H9 (cell line): ENCODE measurements around the gene CYBA. TPM values are rescaled to one million over a fixed set of nuclear protein-coding genes. Genes with fewer than 3 reads are reported as not detected.

ENCODE experiments used
- DNase-seq: peaks from one replicate; pipeline ENCODE4 v3.0.0-alpha.2; 2017
- H2AFZ ChIP-seq: one replicate; pipeline ENCODE4 v1.6.1; 2013; ENCODE audit warnings: mild to moderate bottlenecking, low read length, control low read depth, moderate library complexity
- H2AK5ac ChIP-seq: 2 replicates; pipeline ENCODE4 v1.6.1; 2013; ENCODE audit warnings: low read length, control low read depth, mixed read lengths; ENCODE audit not compliant: insufficient read length
- H2BK120ac ChIP-seq: one replicate; pipeline ENCODE4 v1.6.1; 2013; ENCODE audit warnings: low read depth, mild to moderate bottlenecking, low read length, control low read depth, inconsistent platforms; ENCODE audit not compliant: poor library complexity, severe bottlenecking
- H2BK12ac ChIP-seq: 2 replicates; pipeline ENCODE4 v1.6.1; 2013; ENCODE audit warnings: low read length, control low read depth, mixed read lengths, low read depth; ENCODE audit not compliant: insufficient read length
- H2BK15ac ChIP-seq: 2 replicates; pipeline ENCODE4 v1.6.1; 2013; ENCODE audit warnings: low read depth, low read length, control low read depth
- H2BK20ac ChIP-seq: one replicate; pipeline ENCODE4 v1.6.1; 2013; ENCODE audit warnings: low read depth, mild to moderate bottlenecking, low read length, control low read depth, inconsistent platforms; ENCODE audit not compliant: poor library complexity, severe bottlenecking
- H2BK5ac ChIP-seq: 2 replicates; pipeline ENCODE4 v1.6.1; 2013; ENCODE audit warnings: low read length, control low read depth, mixed read lengths; ENCODE audit not compliant: insufficient read length
- H3K14ac ChIP-seq: 2 replicates; pipeline ENCODE4 v1.6.1; 2013; ENCODE audit warnings: low read length, control low read depth; ENCODE audit not compliant: insufficient read depth
- H3K18ac ChIP-seq: 2 replicates; pipeline ENCODE4 v1.6.1; 2013; ENCODE audit warnings: low read depth, mild to moderate bottlenecking, mixed read lengths, low read length, control low read depth; ENCODE audit not compliant: insufficient read length
- H3K23ac ChIP-seq: 2 replicates; pipeline ENCODE4 v1.6.1; 2013; ENCODE audit warnings: low read length, control low read depth, mixed read lengths, low read depth; ENCODE audit not compliant: insufficient read length
- H3K23me2 ChIP-seq: 2 replicates; pipeline ENCODE4 v1.6.1; 2013; ENCODE audit warnings: low read depth, mild to moderate bottlenecking, mixed read lengths, low read length, control low read depth; ENCODE audit not compliant: insufficient read length, poor library complexity, severe bottlenecking
- H3K27ac ChIP-seq: 2 replicates; pipeline ENCODE4 v1.5.1; 2013; ENCODE audit warnings: low read length, control low read depth, mixed read lengths, low read depth; ENCODE audit not compliant: insufficient read length
- H3K27me3 ChIP-seq: 2 replicates; pipeline ENCODE4 v1.6.1; 2013; ENCODE audit warnings: low read length, control low read depth, inconsistent platforms; ENCODE audit not compliant: insufficient read depth
- H3K4ac ChIP-seq: 2 replicates; pipeline ENCODE4 v1.6.1; 2013; ENCODE audit warnings: low read depth, mild to moderate bottlenecking, control low read depth, inconsistent platforms, low read length, moderate library complexity
- H3K4me1 ChIP-seq: 2 replicates; pipeline ENCODE4 v1.6.1; 2013; ENCODE audit warnings: low read length, control low read depth, inconsistent platforms; ENCODE audit not compliant: insufficient read depth
- H3K4me2 ChIP-seq: 2 replicates; pipeline ENCODE4 v1.6.1; 2013; ENCODE audit warnings: low read length, control low read depth, mixed read lengths; ENCODE audit not compliant: insufficient read length, insufficient read depth
- H3K56ac ChIP-seq: 2 replicates; pipeline ENCODE4 v1.6.1; 2013; ENCODE audit warnings: low read depth, mild to moderate bottlenecking, mixed read lengths, low read length, control low read depth; ENCODE audit not compliant: insufficient read length
- H3K79me1 ChIP-seq: 2 replicates; pipeline ENCODE4 v1.6.1; 2013; ENCODE audit warnings: low read depth, mild to moderate bottlenecking, moderate library complexity, low read length, control low read depth, inconsistent platforms; ENCODE audit not compliant: insufficient read depth, poor library complexity, severe bottlenecking
- H3K79me2 ChIP-seq: 2 replicates; pipeline ENCODE4 v1.6.1; 2013; ENCODE audit warnings: low read length, control low read depth, inconsistent platforms; ENCODE audit not compliant: insufficient read depth
- H3K9ac ChIP-seq: 2 replicates; pipeline ENCODE4 v1.6.1; 2013; ENCODE audit warnings: low read length, control low read depth, mixed read lengths; ENCODE audit not compliant: insufficient read length; ENCODE audit errors: extremely low read depth
- H3K9me3 ChIP-seq: one replicate; pipeline ENCODE4 v1.6.1; 2013; ENCODE audit warnings: low read depth, low read length, inconsistent platforms; ENCODE audit not compliant: control insufficient read depth
- H3T11ph ChIP-seq: one replicate; pipeline ENCODE4 v1.6.1; 2013; ENCODE audit warnings: mild to moderate bottlenecking, low read length, control low read depth, inconsistent platforms
- H4K20me1 ChIP-seq: one replicate; pipeline ENCODE4 v1.6.1; 2013; ENCODE audit not compliant: control insufficient read depth, insufficient read length, insufficient read depth
- H4K5ac ChIP-seq: 2 replicates; pipeline ENCODE4 v1.6.1; 2013; ENCODE audit warnings: low read depth, mild to moderate bottlenecking, mixed read lengths, low read length, control low read depth; ENCODE audit not compliant: insufficient read length
- H4K8ac ChIP-seq: replicated peaks from 2 replicates; pipeline ENCODE4 v1.6.1; 2013; ENCODE audit warnings: low read length, control low read depth, mixed read lengths, low read depth; ENCODE audit not compliant: insufficient read length
- H4K91ac ChIP-seq: 2 replicates; pipeline ENCODE4 v1.6.1; 2013; ENCODE audit warnings: low read depth, mild to moderate bottlenecking, moderate library complexity, mixed read lengths, low read length, control low read depth; ENCODE audit not compliant: insufficient read length
- H3K27ac Mint-ChIP-seq, 3 experiments: 2 replicates in 2 of 3; 3 replicates in 1 of 3; pipeline ENCODE4 v1.8.0; 2020 to 2021; ENCODE audit warnings: mixed read lengths in 3 of 3, mild to moderate bottlenecking in 1 of 3, moderate library complexity in 1 of 3
- H3K27me3 Mint-ChIP-seq: 2 replicates; pipeline ENCODE4 v1.8.0; 2021; ENCODE audit warnings: low read depth, mild to moderate bottlenecking, moderate library complexity, mixed read lengths
- H3K36me3 Mint-ChIP-seq, 3 experiments: 2 replicates in 2 of 3; 3 replicates in 1 of 3; pipeline ENCODE4 v1.8.0; 2020 to 2021; ENCODE audit warnings: low read depth in 3 of 3, mixed read lengths in 3 of 3; ENCODE audit not compliant: insufficient read depth in 1 of 3
- H3K4me1 Mint-ChIP-seq, 2 experiments: 2 replicates each; pipeline ENCODE4 v1.8.0; 2020; ENCODE audit warnings: mixed read lengths in 2 of 2
- H3K4me3 Mint-ChIP-seq, 2 experiments: 2 replicates in 1 of 2; 3 replicates in 1 of 2; pipeline ENCODE4 v1.8.0; 2020 to 2021; ENCODE audit warnings: mild to moderate bottlenecking in 2 of 2, mixed read lengths in 2 of 2, moderate library complexity in 1 of 2
- H3K9me3 Mint-ChIP-seq, 2 experiments: 2 replicates in 1 of 2; 3 replicates in 1 of 2; pipeline ENCODE4 v1.8.0; 2020; ENCODE audit warnings: mild to moderate bottlenecking in 2 of 2, mixed read lengths in 2 of 2, moderate library complexity in 1 of 2
- WGBS: extraction: QIAGEN DNeasy Blood & Tissue Kit; methylation state at CpG from one replicate; pipeline ENCODE4 v1.1.7; 2013; ENCODE audit warnings: missing lambda C conversion rate, low lambda C conversion rate, mixed read lengths; ENCODE audit not compliant: insufficient read length; ENCODE audit errors: extremely low coverage; 5-methylcytosine and 5-hydroxymethylcytosine counted together
- total RNA-seq: library from RNA; stranded (reverse); gene quantifications from 2 replicates; pipeline ENCODE4 v1.2.1, GENCODE V29; 2021
- TF ChIP-seq, protein P1 (sequence below): fragments of 200-600 bp; sonication (generic); conservative IDR thresholded peaks from 3 replicates; pipeline ENCODE4 v1.8.0; 2021; ENCODE audit warnings: antibody characterized with exemption, mild to moderate bottlenecking

The CYBA gene
- total RNA-seq, 1 experiment from 2014 or later: 153 TPM

DNA sequence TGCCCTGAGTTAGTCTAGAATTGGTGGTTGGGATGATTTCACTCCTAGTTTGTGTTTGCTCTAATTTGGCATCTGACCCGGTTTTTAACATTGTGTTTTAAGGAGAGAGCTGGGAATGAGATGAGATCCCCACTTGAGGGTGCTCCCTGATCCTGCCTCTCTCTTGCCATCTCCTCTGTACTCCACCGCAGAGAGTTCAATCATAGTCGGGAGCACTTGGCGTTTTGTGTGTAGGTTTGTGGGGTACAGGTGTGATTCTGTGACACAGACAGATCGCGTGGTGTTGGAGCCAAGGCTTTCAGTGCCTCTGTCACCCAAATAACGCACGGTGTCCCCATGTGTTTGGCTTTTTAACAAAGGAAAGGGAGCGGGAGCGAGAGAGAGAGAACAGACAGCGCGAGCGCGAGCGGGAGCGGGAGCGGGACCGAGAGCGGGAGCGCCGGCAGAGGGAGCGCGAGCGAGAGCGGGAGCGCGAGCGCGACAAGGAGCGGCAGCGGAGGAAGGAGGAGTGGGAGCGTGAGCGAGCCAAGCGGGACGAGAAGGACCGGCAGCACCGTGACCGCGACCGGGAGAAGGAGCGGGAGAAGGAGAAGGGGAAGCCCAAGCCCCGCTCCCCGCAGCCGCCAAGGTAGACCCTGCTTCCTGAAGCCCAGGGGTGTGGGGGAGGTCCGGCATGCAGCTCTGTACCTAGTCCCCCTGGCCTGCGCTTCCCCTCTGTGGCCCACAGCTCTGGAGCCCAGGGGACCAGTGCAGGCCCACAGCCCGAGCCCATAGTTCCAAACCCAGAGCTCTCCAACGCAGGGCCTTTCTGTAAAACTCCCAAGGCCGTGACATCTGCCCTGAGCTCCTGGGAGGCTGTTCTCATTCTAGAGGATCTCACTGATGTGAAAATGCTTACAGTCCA is 39.7 kb downstream of the CYBA start:
- Histone ChIP-seq H4K91ac (no peak overlapping the region), H3K27me3 (no peaks in the 10 kb centered on the region), H3K14ac (no peak overlapping the region; the same call in 1 of the 2 replicates), H3K56ac (no peak overlapping the region), H3K4me1 (no peaks in the 10 kb centered on the region; the same call in 1 of the 2 replicates), H3K4me2 (peak overlapping the region; percentile 40), H3K9ac (peak overlapping the region; percentile 36), H2BK20ac (no peak overlapping the region), H2BK15ac (no peak overlapping the region), H2AK5ac (no peak overlapping the region), H3K9me3 (no peaks in the 10 kb centered on the region), H3K18ac (peak overlapping the region; percentile 23), H3K23me2 (no peaks in the 10 kb centered on the region), H3K23ac (no peak overlapping the region), H2AFZ (no peak overlapping the region), H3K79me1 (no peaks in the 10 kb centered on the region), H3T11ph (no peak overlapping the region), H3K79me2 (no peaks in the 10 kb centered on the region), H4K20me1 (no peaks in the 10 kb centered on the region), H4K5ac (no peak overlapping the region), H3K4ac (no peak overlapping the region), H4K8ac (no peak overlapping the region), H2BK5ac (no peak overlapping the region), H2BK12ac (no peak overlapping the region), H2BK120ac (no peak overlapping the region), H3K27ac (no peak overlapping the region)
- Mint-ChIP-seq H3K4me3 (peak overlapping the region in 1 of 2 experiments; percentile 73; a peak in 3 of 5 replicates), H3K27ac (peak overlapping the region in 1 of 3 experiments; percentile 42; a peak in 4 of 7 replicates), H3K4me1 (peaks cover 0 to 11% of the 10 kb centered on the region in 2 experiments; a peak in 2 of 4 replicates), H3K27me3 (no peaks in the 10 kb centered on the region), H3K9me3 (no peaks in the 10 kb centered on the region), H3K36me3 (peaks cover 14 to 72% (median 52%) of the 10 kb centered on the region in 3 experiments)
- DNase-seq: peak; percentile 56
- TF ChIP-seq, protein P1, sequence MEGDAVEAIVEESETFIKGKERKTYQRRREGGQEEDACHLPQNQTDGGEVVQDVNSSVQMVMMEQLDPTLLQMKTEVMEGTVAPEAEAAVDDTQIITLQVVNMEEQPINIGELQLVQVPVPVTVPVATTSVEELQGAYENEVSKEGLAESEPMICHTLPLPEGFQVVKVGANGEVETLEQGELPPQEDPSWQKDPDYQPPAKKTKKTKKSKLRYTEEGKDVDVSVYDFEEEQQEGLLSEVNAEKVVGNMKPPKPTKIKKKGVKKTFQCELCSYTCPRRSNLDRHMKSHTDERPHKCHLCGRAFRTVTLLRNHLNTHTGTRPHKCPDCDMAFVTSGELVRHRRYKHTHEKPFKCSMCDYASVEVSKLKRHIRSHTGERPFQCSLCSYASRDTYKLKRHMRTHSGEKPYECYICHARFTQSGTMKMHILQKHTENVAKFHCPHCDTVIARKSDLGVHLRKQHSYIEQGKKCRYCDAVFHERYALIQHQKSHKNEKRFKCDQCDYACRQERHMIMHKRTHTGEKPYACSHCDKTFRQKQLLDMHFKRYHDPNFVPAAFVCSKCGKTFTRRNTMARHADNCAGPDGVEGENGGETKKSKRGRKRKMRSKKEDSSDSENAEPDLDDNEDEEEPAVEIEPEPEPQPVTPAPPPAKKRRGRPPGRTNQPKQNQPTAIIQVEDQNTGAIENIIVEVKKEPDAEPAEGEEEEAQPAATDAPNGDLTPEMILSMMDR: no peak
- no CpG with 5 or more reads among the region's 49 CpGs for WGBS
